DOHH2 (cell line): ENCODE results near the gene MBP.

ENCODE experiments used
- H3F3A ChIP-seq: fragments of 200-600 bp; sonication (generic), shearing (Covaris generic); 2 replicates; pipeline ENCODE4 v1.6.0; 2016; ENCODE audit warnings: antibody characterized with exemption, mild to moderate bottlenecking; ENCODE audit not compliant: control insufficient read depth, insufficient read depth
- H3K27ac ChIP-seq: fragments of 200-600 bp; sonication (generic); 2 replicates; pipeline ENCODE4 v1.5.1; 2014; ENCODE audit warnings: low read depth, mild to moderate bottlenecking, low read length, moderate library complexity
- H3K27me3 ChIP-seq: fragments of 200-600 bp; sonication (generic); 2 replicates; pipeline ENCODE4 v1.6.1; 2014; ENCODE audit warnings: mild to moderate bottlenecking, low read length, mixed read lengths; ENCODE audit not compliant: control insufficient read depth
- H3K36me3 ChIP-seq: fragments of 200-600 bp; sonication (generic); 2 replicates; pipeline ENCODE4 v1.6.1; 2014; ENCODE audit warnings: mild to moderate bottlenecking, low read length, moderate library complexity, mixed read lengths; ENCODE audit not compliant: control insufficient read depth
- H3K4me1 ChIP-seq: fragments of 200-600 bp; sonication (generic); 2 replicates; pipeline ENCODE4 v1.6.1; 2014; ENCODE audit warnings: mild to moderate bottlenecking, low read length, mixed read lengths; ENCODE audit not compliant: control insufficient read depth
- H3K4me2 ChIP-seq: fragments of 200-600 bp; sonication (generic); 2 replicates; pipeline ENCODE4 v1.6.0; 2014; ENCODE audit warnings: mild to moderate bottlenecking, low read length, moderate library complexity
- H3K4me3 ChIP-seq: fragments of 200-600 bp; sonication (generic); 2 replicates; pipeline ENCODE4 v1.5.1; 2014; ENCODE audit warnings: mild to moderate bottlenecking, low read length, mixed read lengths
- H3K79me2 ChIP-seq: fragments of 200-600 bp; sonication (generic); 2 replicates; pipeline ENCODE4 v1.6.1; 2014; ENCODE audit warnings: mild to moderate bottlenecking, low read length, mixed read lengths; ENCODE audit not compliant: control insufficient read depth
- H3K9me2 ChIP-seq: fragments of 200-600 bp; sonication (generic); replicated peaks from 2 replicates; pipeline ENCODE4 v1.6.1; 2014; ENCODE audit warnings: mild to moderate bottlenecking, low read length, mixed read lengths; ENCODE audit not compliant: control insufficient read depth
- H3K9me3 ChIP-seq: fragments of 200-600 bp; sonication (generic); 2 replicates; pipeline ENCODE4 v1.6.1; 2014; ENCODE audit warnings: antibody characterized with exemption, low read length, mixed read lengths; ENCODE audit not compliant: control insufficient read depth, insufficient read depth
- H4K20me1 ChIP-seq: fragments of 200-600 bp; sonication (generic); 2 replicates; pipeline ENCODE4 v1.6.0; 2014; ENCODE audit warnings: low read depth, mild to moderate bottlenecking, antibody characterized with exemption, low read length, moderate library complexity; ENCODE audit not compliant: control insufficient read depth, insufficient read depth
- EZH2phosphoT487 ChIP-seq: fragments of 200-600 bp; sonication (generic); IDR thresholded peaks from 2 replicates; pipeline ENCODE4 v1.6.1; 2017; ENCODE audit warnings: borderline replicate concordance, mild to moderate bottlenecking, antibody characterized with exemption, low read length, moderate library complexity, mixed read lengths
- TF ChIP-seq, protein P1 (sequence below): fragments of 200-600 bp; sonication (generic); IDR thresholded peaks from one replicate; pipeline ENCODE4 v1.5.1; 2014; ENCODE audit warnings: antibody characterized with exemption, mild to moderate bottlenecking, low read depth, low read length; ENCODE audit not compliant: poor library complexity, severe bottlenecking

Gene MBP

DNA sequence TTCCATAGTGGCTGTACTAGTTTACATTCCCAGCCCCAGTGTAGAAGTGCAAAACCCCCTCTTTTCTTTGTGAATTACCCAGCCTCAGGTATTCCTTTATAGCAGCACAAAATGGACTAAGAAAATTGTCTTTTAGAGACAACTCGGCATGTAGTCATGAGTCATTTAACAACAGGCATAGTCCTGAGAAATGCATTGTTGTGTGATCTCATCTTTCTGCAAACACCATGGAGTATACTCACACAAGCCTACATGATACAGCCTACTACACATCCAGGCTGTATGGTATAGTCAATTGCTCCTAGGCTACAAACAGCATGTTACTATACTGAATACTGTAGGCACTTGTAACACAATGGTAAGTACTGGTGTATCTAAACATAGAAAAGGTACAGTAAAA lies 44.4 kb upstream of the MBP start:
- Histone ChIP-seq H3K4me2 (no peak overlapping the region), H3K79me2 (no peaks in the 10 kb centered on the region)
- TF ChIP-seq EZH2phosphoT487: no peak
- TF ChIP-seq, protein P1, sequence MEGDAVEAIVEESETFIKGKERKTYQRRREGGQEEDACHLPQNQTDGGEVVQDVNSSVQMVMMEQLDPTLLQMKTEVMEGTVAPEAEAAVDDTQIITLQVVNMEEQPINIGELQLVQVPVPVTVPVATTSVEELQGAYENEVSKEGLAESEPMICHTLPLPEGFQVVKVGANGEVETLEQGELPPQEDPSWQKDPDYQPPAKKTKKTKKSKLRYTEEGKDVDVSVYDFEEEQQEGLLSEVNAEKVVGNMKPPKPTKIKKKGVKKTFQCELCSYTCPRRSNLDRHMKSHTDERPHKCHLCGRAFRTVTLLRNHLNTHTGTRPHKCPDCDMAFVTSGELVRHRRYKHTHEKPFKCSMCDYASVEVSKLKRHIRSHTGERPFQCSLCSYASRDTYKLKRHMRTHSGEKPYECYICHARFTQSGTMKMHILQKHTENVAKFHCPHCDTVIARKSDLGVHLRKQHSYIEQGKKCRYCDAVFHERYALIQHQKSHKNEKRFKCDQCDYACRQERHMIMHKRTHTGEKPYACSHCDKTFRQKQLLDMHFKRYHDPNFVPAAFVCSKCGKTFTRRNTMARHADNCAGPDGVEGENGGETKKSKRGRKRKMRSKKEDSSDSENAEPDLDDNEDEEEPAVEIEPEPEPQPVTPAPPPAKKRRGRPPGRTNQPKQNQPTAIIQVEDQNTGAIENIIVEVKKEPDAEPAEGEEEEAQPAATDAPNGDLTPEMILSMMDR: no peak

DNA sequence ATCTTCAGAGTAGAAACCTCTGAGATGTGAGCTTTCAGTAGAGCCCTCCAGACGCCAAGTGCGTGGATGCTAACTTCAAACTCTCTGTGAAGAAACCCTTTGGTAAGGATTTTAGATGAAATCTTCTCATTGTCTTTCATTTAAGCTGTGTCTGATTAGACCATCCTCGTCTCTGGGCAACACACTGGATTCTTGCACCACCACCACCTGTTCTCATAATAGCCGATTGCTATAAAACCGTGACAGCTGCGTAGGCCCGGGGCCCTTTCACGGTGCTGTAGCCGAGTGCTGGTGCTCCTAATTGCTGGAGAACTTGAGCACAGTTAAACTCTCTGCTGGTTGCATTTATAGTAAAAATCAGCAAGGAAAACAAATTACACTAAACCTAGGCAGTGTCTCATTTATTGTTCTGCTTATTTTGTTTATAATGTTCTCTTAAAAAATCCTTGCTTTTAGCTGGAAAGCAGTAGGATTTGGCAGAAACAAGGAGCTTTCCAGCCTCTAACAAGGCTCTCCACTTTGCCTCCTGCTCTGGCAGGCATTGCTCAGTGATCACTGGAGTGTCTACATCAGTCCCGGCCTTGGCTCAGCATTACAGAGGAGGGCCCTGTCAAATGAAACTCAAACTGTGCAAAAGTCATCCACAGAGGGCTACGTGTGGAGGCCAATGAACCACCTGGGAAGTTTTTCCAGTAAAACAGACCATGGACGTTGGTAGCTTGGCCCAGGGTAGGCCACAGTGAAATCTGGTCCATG lies 40.9 kb upstream of the MBP start:
- H3K4me1 ChIP-seq: no peaks in the 10 kb centered on the region
- no peaks in the 10 kb centered on the region; the same call in 1 of the 2 replicates for H3K9me3 ChIP-seq
- TF ChIP-seq, protein P1: no peak
- TF ChIP-seq EZH2phosphoT487: no peak
- no peak overlapping the region for H3K4me3 ChIP-seq
- no peaks in the 10 kb centered on the region for H3K27me3 ChIP-seq
- no peaks in the 10 kb centered on the region for H3K36me3 ChIP-seq
- H3K9me2 ChIP-seq: no peaks in the 10 kb centered on the region
- no peak overlapping the region for H3K4me2 ChIP-seq
- no peaks in the 10 kb centered on the region for H3F3A ChIP-seq
- H3K27ac ChIP-seq: no peak overlapping the region
- H3K79me2 ChIP-seq: no peaks in the 10 kb centered on the region
- no peaks in the 10 kb centered on the region for H4K20me1 ChIP-seq

More for the DNA sequence above, 44.4 kb upstream of the MBP start:
- Histone ChIP-seq H3K27ac (no peak overlapping the region), H3K4me1 (no peaks in the 10 kb centered on the region), H3K36me3 (no peaks in the 10 kb centered on the region), H3K27me3 (peaks cover 6% of the 10 kb centered on the region; the same call in 1 of the 2 replicates), H3K4me3 (no peak overlapping the region), H4K20me1 (no peaks in the 10 kb centered on the region), H3K9me3 (no peaks in the 10 kb centered on the region; the same call in 1 of the 2 replicates), H3F3A (no peaks in the 10 kb centered on the region), H3K9me2 (no peaks in the 10 kb centered on the region)

DNA sequence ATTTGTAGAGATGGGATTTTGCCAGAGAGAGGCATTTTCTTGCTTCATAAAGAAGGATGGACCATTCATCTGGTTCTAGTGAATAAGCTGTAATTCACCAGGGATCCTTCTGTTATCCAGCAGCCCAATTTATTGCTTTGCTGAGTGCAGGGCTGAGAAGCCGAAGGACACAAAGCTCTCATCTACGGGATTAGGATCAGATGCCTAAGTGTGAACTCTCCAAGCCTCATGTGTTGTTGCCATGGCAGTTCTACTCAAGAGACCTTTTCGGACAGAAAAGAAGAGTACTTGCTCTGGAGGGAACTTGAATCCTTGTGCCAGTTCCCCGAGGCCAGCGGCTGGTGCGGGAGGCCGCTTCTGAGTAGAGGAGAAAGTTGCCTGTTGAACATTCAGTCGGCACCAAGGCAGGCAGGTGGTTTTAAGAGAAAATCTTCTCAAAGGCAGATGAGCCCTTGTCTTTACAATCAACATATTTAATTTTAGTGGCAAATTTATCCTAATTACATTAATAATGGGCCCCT lies 38.4 kb upstream of the MBP start:
- no peak overlapping the region for H3K27ac ChIP-seq
- no peaks in the 10 kb centered on the region for H3K79me2 ChIP-seq
- H3K4me3 ChIP-seq: no peak overlapping the region
- H3K36me3 ChIP-seq: no peaks in the 10 kb centered on the region
- H3F3A ChIP-seq: no peaks in the 10 kb centered on the region
- H3K9me2 ChIP-seq: no peaks in the 10 kb centered on the region
- no peaks in the 10 kb centered on the region; the same call in 1 of the 2 replicates for H3K9me3 ChIP-seq
- no peaks in the 10 kb centered on the region for H3K27me3 ChIP-seq
- TF ChIP-seq, protein P1: no peak
- no peak for TF ChIP-seq EZH2phosphoT487
- no peaks in the 10 kb centered on the region for H4K20me1 ChIP-seq
- H3K4me1 ChIP-seq: no peaks in the 10 kb centered on the region
- H3K4me2 ChIP-seq: no peak overlapping the region
